ENCODE results near the gene SLC9A8. TPM values are rescaled to one million over a fixed set of nuclear protein-coding genes. Genes with fewer than 3 reads are reported as not detected.

SLC9A8 gene
- total and polyA plus RNA-seq, 9 of the 15 experiments (the other 6 are each of a cell fraction or from before 2014, with no cell fraction given) = 0.56 to 9.7 (median 5.0) TPM

- no peaks in the 10 kb centered on the region for H3K79me2 ChIP-seq (ENCODE audit: control insufficient read depth, insufficient read depth, low read length)
- peaks cover 1 to 5% of the 10 kb centered on the region in 2 experiments; a peak in 3 of 5 replicates for H3K4me1 ChIP-seq (replicated peaks in 1 of 2; ENCODE audit: control insufficient read depth in 2 of 2, insufficient read depth in 2 of 2, low read length in 2 of 2)
- no peaks in the 10 kb centered on the region for H3K9me1 ChIP-seq (ENCODE audit: control insufficient read depth, insufficient read depth, low read length)
- TF ChIP-seq ZNF507 (tag; conservative IDR thresholded peaks at IDR 0.05) (no peak), PHTF2 (CRISPR knock-in tag; IDR thresholded peaks at IDR 0.05) (no peak), TCFL5 (CRISPR knock-in tag; conservative IDR thresholded peaks at IDR 0.05) (no peak), ZC3H11A (IDR thresholded peaks at IDR 0.05; ENCODE audit: low read depth, low read length) (no peak), NKRF (IDR thresholded peaks at IDR 0.05; ENCODE audit: borderline replicate concordance) (no peak), MEF2A (IDR thresholded peaks at IDR 0.05; ENCODE audit: control insufficient read depth, low read depth, low read length) (no peak), ZNF23 (CRISPR knock-in tag; IDR thresholded peaks at IDR 0.05) (no peak), ZNF282 (CRISPR knock-in tag; IDR thresholded peaks at IDR 0.05) (no peak), POU5F1 (IDR thresholded peaks at IDR 0.05; ENCODE audit: borderline replicate concordance, low read depth, low read length, partially characterized antibody) (no peak), DPF2 (IDR thresholded peaks at IDR 0.05) (no peak), KDM5B (IDR thresholded peaks at IDR 0.05; ENCODE audit: insufficient replicate concordance, low read depth, low read length) (no peak), ATF4 (CRISPR knock-in tag; IDR thresholded peaks at IDR 0.05) (no peak), IRF2 (CRISPR knock-in tag; IDR thresholded peaks at IDR 0.05) (no peak)
- FAIRE-seq (no peak), DNase-seq (ENCODE audit: extremely low read depth in 1 of 4, low spot score in 3 of 4) (no peak), ATAC-seq (no peak)
- ChIA-PET POLR2A (interaction anchor here (1.0 to 1.3 kb wide), 3 partner anchors 10 to 660 kb away, joined by 3 read pairs; no protein-coding TSS in a partner anchor), CTCF (ENCODE audit: low intra/inter-chr PET ratio) (no interaction called here)
- no peak overlapping the region for H3K4me2 ChIP-seq (ENCODE audit: insufficient read depth, low read length)
- H3K9me3 ChIP-seq (replicated peaks; ENCODE audit: control insufficient read depth, insufficient read depth, low read depth, low read length) = no peaks in the 10 kb centered on the region
- no peaks in the 10 kb centered on the region for H3K36me3 ChIP-seq (ENCODE audit: control insufficient read depth, insufficient read depth, low read length)
- in situ Hi-C loops (cut with MboI) = no loop called here
- H2AFZ ChIP-seq (ENCODE audit: low read depth, low read length) = peak overlapping the region; percentile 28
- WGBS (ENCODE audit: insufficient coverage, low coverage, missing lambda C conversion rate) = 36% methylated on average over 4 of the region's 4 CpGs
- intact Hi-C loops (cut with micrococcal nuclease) = no loop called here
- H3K4me3 ChIP-seq = no peak overlapping the region
- no TSS peak for BruUV-seq (replicated peaks)
- no peak overlapping the region for H3K27ac ChIP-seq (ENCODE audit: extremely low read depth, low read depth, low read length)
- no peaks in the 10 kb centered on the region for H4K20me1 ChIP-seq (replicated peaks; ENCODE audit: control insufficient read depth, insufficient read depth, low read length)
- no peak overlapping the region for H3K9ac ChIP-seq (ENCODE audit: insufficient read depth in 1 of 2, low read depth in 2 of 2, low read length in 2 of 2)
- no peaks in the 10 kb centered on the region for H3K27me3 ChIP-seq (ENCODE audit: control insufficient read depth in 2 of 2, insufficient read depth in 2 of 2, low read length in 2 of 2)
Measured at GRCh38 chr20:49798718-49799117, 13.9 kb upstream of the SLC9A8 start.

Measured in K562 (cell line).